OCI-LY1 (cell line): ENCODE measurements around the gene MARK1.

ENCODE experiments used
- H2AFZ ChIP-seq: fragments of 200-600 bp; sonication (generic), shearing (Covaris generic); 2 replicates; pipeline ENCODE4 v1.6.0; 2014; ENCODE audit warnings: antibody characterized with exemption, mild to moderate bottlenecking, low read length
- H3F3A ChIP-seq: fragments of 200-600 bp; sonication (generic), shearing (Covaris generic); 2 replicates; pipeline ENCODE4 v1.6.0; 2014; ENCODE audit warnings: mild to moderate bottlenecking, antibody characterized with exemption, low read length, moderate library complexity; ENCODE audit not compliant: insufficient read depth
- H3K27ac ChIP-seq: fragments of 200-600 bp; sonication (generic); 2 replicates; pipeline ENCODE4 v1.5.1; 2014; ENCODE audit warnings: low read length, mixed run types, mild to moderate bottlenecking, low read depth; ENCODE audit not compliant: poor library complexity, severe bottlenecking
- H3K27me3 ChIP-seq: fragments of 200-600 bp; sonication (generic); 2 replicates; pipeline ENCODE4 v1.6.0; 2014; ENCODE audit warnings: antibody characterized with exemption, mild to moderate bottlenecking, low read length, moderate library complexity; ENCODE audit not compliant: insufficient read depth
- H3K36me3 ChIP-seq: fragments of 200-600 bp; sonication (generic); 2 replicates; pipeline ENCODE4 v1.6.1; 2014; ENCODE audit warnings: mild to moderate bottlenecking, antibody characterized with exemption, low read length, moderate library complexity, mixed read lengths; ENCODE audit not compliant: insufficient read depth
- H3K4me1 ChIP-seq: fragments of 200-600 bp; sonication (generic); 2 replicates; pipeline ENCODE4 v1.5.1; 2014; ENCODE audit warnings: mild to moderate bottlenecking, low read length, moderate library complexity; ENCODE audit not compliant: insufficient read depth, severe bottlenecking
- H3K4me2 ChIP-seq: fragments of 200-600 bp; sonication (generic), shearing (Covaris generic); 2 replicates; pipeline ENCODE4 v1.6.1; 2014; ENCODE audit warnings: low read length
- H3K4me3 ChIP-seq: fragments of 200-600 bp; sonication (generic); 2 replicates; pipeline ENCODE4 v1.5.1; 2014; ENCODE audit warnings: low read length, low read depth, mild to moderate bottlenecking, mixed read lengths; ENCODE audit not compliant: poor library complexity, severe bottlenecking
- H3K79me2 ChIP-seq: fragments of 200-600 bp; shearing (Covaris generic); 2 replicates; pipeline ENCODE4 v1.6.1; 2016; ENCODE audit warnings: mixed run types, low read length, mixed read lengths; ENCODE audit not compliant: insufficient read depth
- H3K9ac ChIP-seq: fragments of 200-600 bp; sonication (generic), shearing (Covaris generic); 2 replicates; pipeline ENCODE4 v1.6.1; 2014; ENCODE audit warnings: mild to moderate bottlenecking, low read length, mixed read lengths
- H3K9me2 ChIP-seq: fragments of 200-600 bp; sonication (generic), shearing (Covaris generic); 2 replicates; pipeline ENCODE4 v1.6.1; 2014; ENCODE audit warnings: low read depth, mild to moderate bottlenecking, low read length, mixed read lengths
- H3K9me3 ChIP-seq: fragments of 200-600 bp; shearing (Covaris generic); 2 replicates; pipeline ENCODE4 v1.6.1; 2014; ENCODE audit warnings: low read length, mixed read lengths
- H4K20me1 ChIP-seq: fragments of 200-600 bp; sonication (generic), shearing (Covaris generic); 2 replicates; pipeline ENCODE4 v1.6.0; 2016; ENCODE audit warnings: mild to moderate bottlenecking, low read length; ENCODE audit not compliant: insufficient read depth
- CTCF ChIP-seq: fragments of 200-600 bp; sonication (generic), shearing (Covaris generic); IDR thresholded peaks from 2 replicates; pipeline ENCODE4 v1.5.1; 2017; ENCODE audit warnings: mild to moderate bottlenecking, antibody characterized with exemption, low read length, moderate library complexity, mixed read lengths
- EZH2 ChIP-seq: fragments of 200-600 bp; sonication (generic), shearing (Covaris generic); IDR thresholded peaks from 2 replicates; pipeline ENCODE4 v1.8.0; 2017; ENCODE audit warnings: borderline replicate concordance, mixed run types, mild to moderate bottlenecking, antibody characterized with exemption, low read length, moderate library complexity, mixed read lengths

The MARK1 gene

DNA sequence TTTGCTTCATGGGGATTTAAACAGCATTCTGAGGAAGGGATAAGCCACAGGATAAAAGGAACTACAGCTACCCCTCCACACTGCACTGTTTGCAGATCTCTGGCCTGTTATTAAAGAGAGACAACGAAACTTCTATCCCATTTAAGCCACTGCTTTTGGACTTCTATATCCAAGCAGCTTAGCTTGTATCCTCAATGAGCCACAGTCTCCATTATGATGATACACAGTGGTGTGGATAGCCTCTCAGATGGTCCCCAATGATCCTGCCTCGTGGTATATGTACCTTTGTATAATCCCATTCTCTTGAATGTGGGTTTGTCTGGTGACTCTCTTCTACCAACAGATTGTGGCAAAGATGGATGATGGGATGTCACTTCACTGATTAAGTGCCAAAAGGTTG is 36.0 kb upstream of the MARK1 start:
- no peaks in the 10 kb centered on the region for H4K20me1 ChIP-seq
- TF ChIP-seq CTCF (no peak), EZH2 (no peak)
- H3F3A ChIP-seq, result no peaks in the 10 kb centered on the region
- H3K9me2 ChIP-seq, result no peaks in the 10 kb centered on the region
- no peaks in the 10 kb centered on the region for H3K9me3 ChIP-seq
- H3K4me2 ChIP-seq, result no peak overlapping the region
- no peaks in the 10 kb centered on the region for H3K36me3 ChIP-seq
- H3K4me3 ChIP-seq, result no peak overlapping the region
- no peaks in the 10 kb centered on the region for H3K4me1 ChIP-seq
- no peak overlapping the region for H3K27ac ChIP-seq
- H2AFZ ChIP-seq, result no peak overlapping the region
- H3K9ac ChIP-seq, result no peak overlapping the region
- no peaks in the 10 kb centered on the region for H3K79me2 ChIP-seq
- 0 out of 2 replicates have a peak, but pooled peaks cover 4% of the 10 kb centered on the region for H3K27me3 ChIP-seq

GRCh38 chr1:220497220-220497947 is 30.6 kb upstream of the MARK1 start:
- Histone ChIP-seq H3K4me3 (no peak overlapping the region), H4K20me1 (no peaks in the 10 kb centered on the region), H3K9ac (no peak overlapping the region), H3K9me3 (no peaks in the 10 kb centered on the region), H3K27ac (no peak overlapping the region), H3K4me1 (no peaks in the 10 kb centered on the region), H3K4me2 (no peak overlapping the region), H3K36me3 (no peaks in the 10 kb centered on the region), H2AFZ (no peak overlapping the region), H3K9me2 (no peaks in the 10 kb centered on the region), H3K27me3 (no peaks in the 10 kb centered on the region), H3K79me2 (no peaks in the 10 kb centered on the region), H3F3A (no peaks in the 10 kb centered on the region)
- TF ChIP-seq CTCF, result no peak
- TF ChIP-seq EZH2, result no peak

GRCh38 chr1:220498188-220498587 is 29.7 kb upstream of the MARK1 start:
- H3F3A ChIP-seq, result no peaks in the 10 kb centered on the region
- no peak overlapping the region for H3K4me3 ChIP-seq
- H3K9ac ChIP-seq, result no peak overlapping the region
- no peaks in the 10 kb centered on the region for H3K79me2 ChIP-seq
- H3K27ac ChIP-seq, result no peak overlapping the region
- H3K9me2 ChIP-seq, result no peaks in the 10 kb centered on the region
- H3K27me3 ChIP-seq, result no peaks in the 10 kb centered on the region
- no peaks in the 10 kb centered on the region for H3K36me3 ChIP-seq
- no peaks in the 10 kb centered on the region for H4K20me1 ChIP-seq
- no peaks in the 10 kb centered on the region for H3K9me3 ChIP-seq
- no peaks in the 10 kb centered on the region for H3K4me1 ChIP-seq
- no peak overlapping the region for H3K4me2 ChIP-seq
- no peak overlapping the region for H2AFZ ChIP-seq
- TF ChIP-seq CTCF (no peak), EZH2 (no peak)
